H1 (cell line): ENCODE results near the gene EXD3. TPM values are rescaled to one million over a fixed set of nuclear protein-coding genes. Genes with fewer than 3 reads are reported as not detected.

Experiments
- E2F6 ChIP-seq: IDR thresholded peaks from 2 replicates; pipeline ENCODE4 v1.6.1; 2012; ENCODE audit warnings: inconsistent platforms
- TCF12 ChIP-seq: IDR thresholded peaks from 2 replicates; pipeline ENCODE4 v1.6.1; 2011; ENCODE audit warnings: low read depth, mild to moderate bottlenecking, low read length
- polyA plus RNA-seq, 7 experiments: library from polyadenylated mRNA; depleted of rRNA in 3 of 7; stranded (reverse) in 5 of 7; unstranded in 2 of 7; fragments of >200 nt in 5 of 7; fragments of 200-250 nt in 2 of 7; gene quantifications; 1 replicate in 5 of 7; 2 replicates in 1 of 7; 4 replicates in 1 of 7; pipeline versions ENCODE4 v1.2.1 to v1.2.3, GENCODE V29; 2011 to 2013; ENCODE audit warnings: missing spikeins in 2 of 7, mixed read lengths in 2 of 7
- total RNA-seq: library from RNA; stranded (reverse); fragmentation: NEBNext Ultra II Directional; extraction: Animal tissue kit (Norgen Biotek cat#: 25700); gene quantifications from 2 replicates; pipeline ENCODE4 v1.2.1, GENCODE V29; 2021

The EXD3 gene
- total and polyA plus RNA-seq, 2 of the 8 experiments (the other 6 are each of a cell fraction or from before 2014, with no cell fraction given): 7.2 to 9.4 TPM

- TF ChIP-seq E2F6 (no peak), TCF12 (no peak)
Measured at GRCh38 chr9:137435381-137435891, 12.5 kb upstream of the EXD3 start (continued).
